Large intestine (tissue), 3 donors: ENCODE data around the gene COL4A2. TPM values are rescaled to one million over a fixed set of nuclear protein-coding genes. Genes with fewer than 3 reads are reported as not detected.

Experiments used
- DNase-seq, 2 donors: peaks; one replicate each; pipeline versions ENCODE4 v3.0.0 to v3.0.0-alpha.2; 2013
- H3K27ac ChIP-seq: one replicate; pipeline ENCODE4 v1.5.1; 2013; ENCODE audit warnings: low read length
- H3K27me3 ChIP-seq: 2 replicates; pipeline ENCODE4 v1.6.1; 2013; ENCODE audit warnings: low read length; ENCODE audit not compliant: control insufficient read depth, insufficient read depth
- H3K36me3 ChIP-seq: 2 replicates; pipeline ENCODE4 v1.6.1; 2013; ENCODE audit warnings: low read length; ENCODE audit not compliant: control insufficient read depth, insufficient read depth
- H3K4me1 ChIP-seq: one replicate; pipeline ENCODE4 v1.6.1; 2013; ENCODE audit warnings: low read length; ENCODE audit not compliant: control insufficient read depth, insufficient read depth
- H3K4me3 ChIP-seq: one replicate; pipeline ENCODE4 v1.5.1; 2013; ENCODE audit warnings: low read length
- H3K9me3 ChIP-seq: one replicate; pipeline ENCODE4 v1.6.1; 2013; ENCODE audit warnings: mild to moderate bottlenecking, low read depth, low read length, moderate library complexity; ENCODE audit not compliant: control insufficient read depth
- WGBS: methylation state at CpG from one replicate; pipeline ENCODE4 v1.1.5; 2013; ENCODE audit warnings: low lambda C conversion rate; ENCODE audit not compliant: insufficient coverage; 5-methylcytosine and 5-hydroxymethylcytosine counted together
- polyA plus RNA-seq: library from polyadenylated mRNA; unstranded; fragments of 120-200 nt; gene quantifications from one replicate; pipeline ENCODE4 v1.2.1, GENCODE V29; 2013

The COL4A2 gene
- polyA plus RNA-seq, 1 donor = 164 TPM

DNA sequence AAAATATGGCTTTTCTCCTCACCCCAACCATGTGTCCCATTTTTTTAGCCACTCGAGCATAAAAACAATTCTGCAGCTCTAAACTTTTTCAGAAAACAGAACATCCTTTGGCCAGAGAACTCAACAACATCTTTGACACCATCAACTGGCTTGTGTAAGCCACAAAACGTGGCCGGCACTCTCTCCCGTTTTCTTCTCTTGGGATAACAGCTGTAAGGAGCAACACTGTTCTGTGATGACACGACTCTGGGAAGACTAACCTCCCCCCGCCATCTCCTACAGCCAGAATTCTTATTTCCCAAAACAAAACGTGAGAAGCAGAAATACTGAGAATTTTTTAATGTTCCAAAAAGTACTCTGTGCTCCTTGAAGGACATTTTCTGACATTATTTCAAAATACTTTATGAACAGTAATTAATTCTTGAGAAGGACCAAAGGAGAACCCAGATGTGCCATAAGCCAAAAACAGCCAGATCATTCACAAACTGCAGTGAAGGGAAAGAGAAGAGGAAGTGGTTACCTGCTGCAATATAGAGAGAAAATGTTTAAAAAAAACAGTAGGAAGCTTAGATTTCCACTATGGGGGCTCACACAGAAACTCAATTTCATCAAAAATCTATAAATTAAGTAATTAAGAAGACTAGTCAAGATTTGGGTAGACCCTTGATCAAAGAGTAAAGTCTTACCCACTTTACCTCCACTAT, 25.9 kb upstream of the COL4A2 start:
- DNase-seq = no peak
- Histone ChIP-seq H3K36me3 (no peaks in the 10 kb centered on the region), H3K27ac (no peak overlapping the region), H3K9me3 (no peaks in the 10 kb centered on the region), H3K4me1 (no peaks in the 10 kb centered on the region), H3K4me3 (no peak overlapping the region), H3K27me3 (no peaks in the 10 kb centered on the region)
- no CpG with 5 or more reads among the region's 7 CpGs for WGBS

DNA sequence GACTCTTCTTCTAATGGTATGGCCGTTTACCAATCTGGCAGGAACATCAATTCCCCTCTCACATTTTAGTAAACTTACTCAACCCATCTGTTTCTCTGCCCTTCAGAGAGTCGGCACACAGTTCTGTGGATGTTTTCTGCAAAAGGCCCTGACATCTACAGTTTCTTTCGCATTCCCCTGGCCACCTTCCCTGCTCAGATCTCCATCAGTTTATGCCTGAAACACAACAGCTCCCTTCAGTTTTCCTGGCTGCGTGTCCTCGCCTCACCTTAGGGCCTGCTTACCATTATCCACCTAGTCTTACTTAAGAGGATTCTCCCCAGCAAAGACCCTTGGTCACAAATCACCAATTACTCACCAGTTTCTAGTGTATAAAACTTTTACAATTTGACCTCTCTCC, 25.3 kb upstream of the COL4A2 start:
- H3K4me3 ChIP-seq = no peak overlapping the region
- H3K36me3 ChIP-seq = no peaks in the 10 kb centered on the region
- H3K9me3 ChIP-seq = no peaks in the 10 kb centered on the region
- WGBS = 90% methylated on average over 2 of the region's 5 CpGs
- H3K27ac ChIP-seq = no peak overlapping the region
- no peaks in the 10 kb centered on the region for H3K4me1 ChIP-seq
- no peak for DNase-seq
- H3K27me3 ChIP-seq = no peaks in the 10 kb centered on the region

DNA sequence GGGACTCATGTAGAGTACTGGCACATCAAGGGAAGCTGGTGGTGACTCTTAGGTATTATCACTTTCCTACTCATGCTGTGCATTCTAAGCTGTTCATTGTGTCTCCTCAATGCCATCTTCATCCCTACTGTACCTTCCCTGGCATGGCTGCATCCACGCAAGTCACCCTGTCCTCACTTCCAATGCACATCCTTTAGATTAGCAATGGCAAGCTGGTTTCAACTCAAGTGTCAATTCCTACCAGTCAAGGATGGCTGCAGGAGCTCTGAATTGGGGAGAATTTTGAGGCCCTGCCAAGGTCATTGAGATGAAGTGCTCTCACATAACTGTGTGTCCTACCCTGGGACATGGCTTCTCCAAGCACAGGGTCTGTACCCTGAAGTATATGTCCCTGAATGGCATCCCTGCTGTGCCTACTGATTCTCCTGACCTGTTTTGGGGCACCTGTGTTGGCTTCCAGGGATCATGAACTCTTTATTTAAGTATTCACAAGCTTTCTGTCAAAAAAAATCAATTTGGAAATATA, 24.7 kb upstream of the COL4A2 start:
- no CpG with 5 or more reads among the region's 1 CpG for WGBS
- Histone ChIP-seq H3K9me3 (no peaks in the 10 kb centered on the region), H3K4me1 (no peaks in the 10 kb centered on the region), H3K4me3 (no peak overlapping the region), H3K27ac (no peak overlapping the region), H3K36me3 (no peaks in the 10 kb centered on the region), H3K27me3 (no peaks in the 10 kb centered on the region)
- no peak for DNase-seq

DNA sequence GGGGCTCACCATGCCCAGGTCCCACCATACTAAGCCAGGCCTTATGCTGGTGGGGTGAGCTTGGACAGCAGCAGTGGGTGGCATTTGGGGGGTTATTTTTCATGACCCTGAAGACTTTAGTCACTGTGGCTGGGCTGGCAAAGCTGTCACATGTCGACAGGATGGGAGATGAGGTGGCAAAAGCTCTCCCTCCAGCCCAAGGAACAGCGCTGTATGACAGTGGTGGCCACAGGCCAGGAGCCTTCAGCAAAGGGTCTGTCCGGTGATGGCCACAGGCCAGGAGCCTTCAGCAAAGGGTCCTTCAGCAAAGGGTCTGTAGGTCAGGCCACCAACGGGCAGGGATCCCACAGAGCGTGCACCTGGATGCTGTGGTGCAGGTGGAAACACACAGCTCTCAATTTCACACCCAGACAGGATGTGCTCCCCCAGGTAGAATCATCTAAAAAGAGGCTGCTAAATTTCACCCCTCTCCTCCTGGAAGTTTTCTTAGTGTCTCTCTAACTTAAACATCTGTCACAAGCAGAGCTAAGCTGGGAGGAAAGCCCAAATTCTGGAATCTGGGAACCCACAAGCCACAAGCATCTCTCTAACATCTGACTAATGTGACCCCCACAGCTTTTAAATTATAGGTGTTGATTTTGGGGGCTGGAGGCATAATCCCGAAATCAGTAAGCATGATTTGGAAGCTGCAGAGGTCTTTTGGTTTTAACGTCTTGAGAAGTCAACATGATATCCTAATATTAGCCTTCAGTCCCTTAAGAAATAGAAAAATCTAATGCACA, 23.2 kb upstream of the COL4A2 start:
- 93% methylated on average over 2 of the region's 7 CpGs for WGBS
- no peaks in the 10 kb centered on the region for H3K4me1 ChIP-seq
- H3K36me3 ChIP-seq = no peaks in the 10 kb centered on the region
- no peaks in the 10 kb centered on the region for H3K27me3 ChIP-seq
- H3K9me3 ChIP-seq = no peaks in the 10 kb centered on the region
- no peak for DNase-seq
- no peak overlapping the region for H3K27ac ChIP-seq
- no peak overlapping the region for H3K4me3 ChIP-seq

DNA sequence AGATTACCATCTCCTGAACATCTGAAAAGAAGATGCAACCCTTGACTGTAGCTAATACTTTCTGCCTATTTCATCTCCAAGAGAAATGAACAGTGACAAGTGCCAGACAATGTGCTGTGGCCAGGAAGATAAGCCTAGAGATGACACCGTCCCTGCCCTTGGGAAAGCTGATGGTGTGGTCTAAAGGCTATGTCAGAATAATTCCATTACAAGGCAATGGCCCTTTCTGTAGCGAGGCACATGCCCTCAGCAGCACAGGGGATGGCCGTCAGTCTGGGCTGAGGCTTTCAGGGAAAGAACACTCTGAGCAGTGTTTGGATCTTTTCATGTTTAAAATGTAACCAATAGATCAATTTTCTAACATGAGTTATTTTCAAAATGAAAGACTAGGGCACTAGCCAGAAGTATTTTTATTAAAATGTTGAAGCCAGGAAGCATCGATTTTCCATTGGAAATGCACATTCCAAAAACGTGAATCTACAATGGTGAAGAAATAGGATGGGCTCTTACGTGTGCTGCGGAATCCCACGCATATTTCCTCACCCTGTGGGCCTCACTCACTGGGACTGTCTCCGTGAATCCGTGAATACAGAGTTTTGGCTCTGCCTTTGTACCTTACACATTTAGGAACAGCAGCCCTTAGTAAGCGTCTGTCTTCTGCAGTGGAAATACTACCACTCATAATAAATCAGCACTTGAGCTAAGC, 22.2 kb upstream of the COL4A2 start:
- no peaks in the 10 kb centered on the region for H3K4me1 ChIP-seq
- H3K4me3 ChIP-seq = no peak overlapping the region
- no peak overlapping the region for H3K27ac ChIP-seq
- no peak for DNase-seq
- 96% methylated on average over 8 of the region's 11 CpGs for WGBS
- H3K27me3 ChIP-seq = no peaks in the 10 kb centered on the region
- H3K9me3 ChIP-seq = no peaks in the 10 kb centered on the region
- H3K36me3 ChIP-seq = no peaks in the 10 kb centered on the region

DNA sequence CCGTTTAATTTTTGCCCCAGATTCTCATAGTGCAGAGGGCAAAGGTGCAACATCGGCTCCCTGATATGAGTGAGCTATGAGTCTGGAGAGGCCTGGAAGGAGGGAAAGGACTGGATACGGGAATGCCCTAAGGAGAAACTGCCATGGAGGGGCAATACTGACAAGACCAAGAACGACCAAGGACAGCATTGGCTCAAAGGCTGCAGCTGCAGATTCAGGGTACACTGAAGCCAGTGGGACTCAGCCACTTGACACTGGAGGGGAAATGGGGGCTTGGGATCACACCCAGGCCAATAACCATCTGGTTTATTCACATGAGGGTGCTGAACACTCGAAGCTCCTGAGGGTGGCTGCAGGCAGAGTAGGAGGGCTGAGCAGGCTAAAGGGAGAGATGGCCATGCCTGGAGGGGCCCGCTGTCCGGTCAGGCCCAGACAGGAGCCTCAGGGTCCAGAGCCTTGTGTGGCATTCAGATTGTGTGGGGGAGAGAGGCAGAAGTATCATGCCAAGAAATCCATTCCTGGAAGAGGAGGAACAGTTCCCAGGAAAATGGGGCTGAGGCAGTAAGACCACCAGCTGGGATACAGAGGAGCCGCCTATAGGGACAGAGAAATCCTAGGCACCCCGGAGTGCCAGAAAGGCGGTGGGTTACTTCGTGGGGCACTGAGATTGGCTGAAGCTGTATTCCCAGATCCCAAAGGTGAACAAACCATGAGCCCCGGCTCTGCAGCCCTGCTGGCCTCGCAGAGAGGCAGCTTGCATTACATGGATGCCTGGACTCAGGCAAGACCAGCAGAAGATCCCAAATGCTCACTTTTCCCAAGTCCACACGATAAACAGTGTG, 20.9 kb upstream of the COL4A2 start:
- WGBS = no CpG with 5 or more reads among the region's 14 CpGs
- no peaks in the 10 kb centered on the region for H3K36me3 ChIP-seq
- H3K27me3 ChIP-seq = no peaks in the 10 kb centered on the region
- no peaks in the 10 kb centered on the region for H3K9me3 ChIP-seq
- H3K4me1 ChIP-seq = no peaks in the 10 kb centered on the region
- no peak overlapping the region for H3K4me3 ChIP-seq
- DNase-seq = no peak
- H3K27ac ChIP-seq = no peak overlapping the region

DNA sequence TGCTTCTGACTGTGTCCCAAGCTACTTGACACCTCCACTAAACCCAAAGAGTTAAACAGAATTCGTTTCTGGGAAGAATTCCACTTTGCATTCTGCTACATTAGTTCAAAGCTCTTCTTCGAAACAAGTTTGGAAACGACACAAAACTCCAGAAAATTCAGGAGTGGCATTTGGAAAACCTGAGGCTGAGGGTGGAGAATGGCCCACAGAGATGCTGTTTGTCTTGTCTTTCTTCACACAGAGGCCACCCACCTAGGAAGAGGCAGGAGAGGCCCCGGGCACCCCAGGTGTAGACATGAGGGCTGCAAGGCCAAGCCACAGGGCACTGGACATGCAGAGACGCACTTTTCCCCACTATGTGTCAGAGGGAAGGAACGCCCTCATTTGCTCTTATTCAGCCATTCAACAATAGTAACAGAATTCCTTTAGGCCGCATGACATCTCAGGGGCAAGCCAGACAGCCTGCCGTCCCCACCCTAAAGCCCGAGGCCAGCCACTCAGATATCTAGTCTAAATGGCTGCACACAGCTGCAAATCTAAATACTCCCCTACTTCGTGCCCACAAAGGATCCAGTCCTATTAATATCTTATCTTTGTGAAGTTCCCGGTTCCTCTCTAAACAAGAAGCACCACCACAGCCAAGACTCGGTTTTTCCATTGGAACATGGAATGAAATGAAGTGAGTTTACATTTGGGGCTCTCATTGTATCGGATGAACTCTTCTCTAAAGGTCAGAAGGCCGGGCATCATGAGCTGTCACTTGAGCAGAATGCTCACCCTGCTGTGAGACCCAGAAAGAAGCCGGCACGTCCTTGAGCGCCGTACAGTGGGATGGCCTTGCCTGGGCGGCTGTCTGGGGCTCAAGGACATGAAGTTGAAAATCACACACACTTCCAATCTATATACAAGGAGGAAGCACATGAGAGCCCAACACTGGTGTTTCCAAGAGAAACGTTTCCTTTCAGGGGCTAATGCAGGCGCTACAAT, 20.0 kb upstream of the COL4A2 start:
- WGBS = 56% methylated on average over 3 of the region's 21 CpGs
- DNase-seq = no peak
- H3K27ac ChIP-seq = no peak overlapping the region
- H3K36me3 ChIP-seq = no peaks in the 10 kb centered on the region
- no peaks in the 10 kb centered on the region for H3K4me1 ChIP-seq
- no peaks in the 10 kb centered on the region for H3K9me3 ChIP-seq
- no peaks in the 10 kb centered on the region for H3K27me3 ChIP-seq
- H3K4me3 ChIP-seq = no peak overlapping the region

DNA sequence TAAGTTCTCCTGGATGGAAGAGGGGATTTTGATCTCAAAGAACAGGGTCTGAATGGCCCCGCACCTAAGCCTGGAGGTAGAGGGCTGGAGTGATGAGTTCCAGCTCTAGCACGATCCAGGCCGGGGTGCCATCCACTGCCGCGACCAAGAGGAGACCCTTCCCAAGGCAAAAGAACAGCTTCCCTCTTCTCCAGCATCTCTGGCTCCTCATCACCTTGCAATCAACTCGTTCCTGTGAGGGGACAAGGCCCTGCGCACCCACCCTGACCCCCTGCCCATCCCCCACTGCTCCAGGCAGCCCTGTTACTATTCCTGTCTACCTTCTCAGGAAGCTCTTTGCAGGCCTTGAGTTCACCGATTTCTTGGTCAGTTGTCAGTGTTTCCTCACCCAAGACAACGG, 17.9 kb upstream of the COL4A2 start:
- H3K36me3 ChIP-seq = no peaks in the 10 kb centered on the region
- H3K4me1 ChIP-seq = no peaks in the 10 kb centered on the region
- DNase-seq = no peak
- no peak overlapping the region for H3K4me3 ChIP-seq
- WGBS = no CpG with 5 or more reads among the region's 9 CpGs
- no peak overlapping the region for H3K27ac ChIP-seq
- H3K9me3 ChIP-seq = no peaks in the 10 kb centered on the region
- no peaks in the 10 kb centered on the region for H3K27me3 ChIP-seq

DNA sequence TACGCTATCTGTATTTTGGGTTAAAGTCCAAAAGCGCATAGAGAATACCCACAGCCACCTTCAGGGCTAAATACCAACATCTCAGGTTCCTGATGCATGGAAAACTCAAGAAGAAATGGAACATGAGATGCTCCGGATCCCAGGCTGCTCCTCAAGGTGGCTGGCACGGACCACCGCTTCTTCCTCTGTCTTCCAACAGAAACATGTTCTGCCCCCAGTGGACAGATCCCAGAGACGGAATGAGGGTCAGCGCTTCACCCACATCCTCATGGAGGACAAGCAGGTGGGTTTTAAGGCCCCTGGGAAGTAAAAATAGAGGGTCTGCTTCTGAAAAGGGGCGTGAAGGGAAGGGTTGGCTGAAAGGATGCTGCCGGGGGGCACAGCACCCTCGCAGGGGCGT, 17.4 kb upstream of the COL4A2 start:
- Histone ChIP-seq H3K27ac (no peak overlapping the region), H3K36me3 (no peaks in the 10 kb centered on the region), H3K9me3 (no peaks in the 10 kb centered on the region), H3K4me3 (no peak overlapping the region), H3K27me3 (no peaks in the 10 kb centered on the region), H3K4me1 (no peaks in the 10 kb centered on the region)
- WGBS = 100% methylated on average over 1 of the region's 11 CpGs
- no peak for DNase-seq
